SKM-1 (cell line): Measurements from ENCODE around the gene C19orf53.
A peak's percentile ranks its signal among the peaks of the same experiment; 100 is the strongest.
"Not testable (repeated sequence)": the region's sequence is repeated elsewhere in the genome, so short reads cannot be mapped to it uniquely, and the experiment has no call there.

Experiments used
- DNase-seq: peaks from one replicate; lab custom pipeline; 2025; ENCODE audit not compliant: unreplicated experiment; lab: John Stamatoyannopoulos, UW

Gene C19orf53

DNA sequence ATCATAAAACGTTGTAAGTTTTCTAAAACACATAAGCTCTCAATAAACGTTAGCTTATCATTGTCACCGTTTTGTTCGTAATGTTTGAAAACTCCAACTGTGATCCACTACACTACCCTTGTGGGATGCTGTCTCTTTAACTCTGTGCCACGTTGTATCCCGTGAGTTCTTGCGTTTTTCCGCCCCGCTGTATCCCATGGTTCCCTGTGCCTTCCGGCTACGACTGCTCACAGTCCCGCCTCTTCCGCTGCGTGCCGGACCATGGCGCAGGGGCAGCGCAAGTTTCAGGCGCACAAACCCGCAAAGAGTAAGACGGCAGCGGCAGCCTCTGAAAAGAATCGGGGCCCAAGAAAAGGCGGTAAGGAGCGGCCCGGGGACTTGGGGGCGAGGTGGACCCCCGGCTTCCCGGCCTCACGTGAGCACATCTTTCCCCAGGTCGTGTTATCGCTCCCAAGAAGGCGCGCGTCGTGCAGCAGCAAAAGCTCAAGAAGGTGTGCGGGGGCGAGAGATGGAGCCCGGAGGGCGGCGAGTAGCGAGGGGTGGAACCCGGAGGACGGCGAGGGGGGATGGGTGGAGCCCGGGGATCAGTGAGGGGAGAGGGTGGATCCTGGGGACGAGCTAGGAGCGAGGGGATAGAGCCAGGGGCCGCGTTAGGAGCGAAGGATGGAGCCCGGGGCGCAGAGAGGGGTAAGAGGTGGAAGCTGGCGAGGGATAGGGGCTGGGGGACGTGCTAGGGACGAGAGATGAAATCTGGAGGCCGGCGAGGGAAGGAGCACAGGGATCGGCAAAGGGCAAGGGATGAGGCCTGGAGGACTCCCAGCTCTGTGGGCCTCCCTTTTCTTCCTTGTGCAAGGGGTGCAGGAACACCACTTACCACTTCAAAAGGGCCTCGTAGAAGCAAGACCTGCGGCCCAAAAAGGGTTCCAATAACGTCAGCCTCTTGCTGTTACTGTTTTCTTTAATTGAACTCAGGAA is at the start of gene C19orf53:
Gene C19orf53 (plus strand): TSS at position 240 of the 975 bp plus-strand sequence. CDS start 22 bp downstream, at position 262.
- DNase-seq, result peak; percentile 92

DNA sequence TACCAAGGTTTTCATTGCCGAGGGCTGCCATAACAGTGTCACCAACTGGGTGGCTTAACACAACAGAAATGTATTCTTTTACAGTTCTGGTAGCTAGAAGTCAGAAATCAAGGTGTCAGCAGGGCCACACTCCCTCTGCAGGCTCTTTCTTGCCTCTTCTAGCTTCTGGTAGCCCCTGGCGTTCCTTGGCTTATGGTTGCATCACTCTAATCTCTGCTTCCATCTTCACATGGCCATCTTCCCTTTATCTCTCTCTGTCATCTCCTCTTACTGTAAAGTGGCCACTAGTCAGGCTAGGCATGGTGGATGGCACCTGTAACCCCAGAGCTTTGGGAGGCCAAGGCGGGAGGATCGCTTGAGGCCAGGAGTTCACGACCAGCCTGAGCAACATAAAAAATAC is 47.9 kb upstream of the C19orf53 start:
- no peak for DNase-seq

DNA sequence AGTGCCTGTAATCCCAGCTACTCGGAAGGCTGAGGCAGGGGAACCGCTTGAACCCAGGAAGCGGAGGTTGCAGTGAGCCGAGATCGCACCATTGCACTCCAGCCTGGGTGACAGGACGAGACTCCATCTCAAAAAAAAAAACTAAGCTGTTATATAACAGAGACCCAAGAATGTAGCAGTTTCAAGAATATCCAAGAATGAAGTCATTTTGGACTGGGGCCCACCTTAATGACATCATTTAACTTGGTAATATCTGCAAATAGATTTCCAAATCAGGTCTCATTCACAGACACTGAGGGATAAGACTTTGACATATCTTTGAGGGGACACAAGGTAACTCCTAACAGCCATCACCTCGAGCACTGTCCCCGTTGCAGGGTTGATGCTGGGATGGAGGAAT is 46.5 kb upstream of the C19orf53 start:
- DNase-seq, result no peak

DNA sequence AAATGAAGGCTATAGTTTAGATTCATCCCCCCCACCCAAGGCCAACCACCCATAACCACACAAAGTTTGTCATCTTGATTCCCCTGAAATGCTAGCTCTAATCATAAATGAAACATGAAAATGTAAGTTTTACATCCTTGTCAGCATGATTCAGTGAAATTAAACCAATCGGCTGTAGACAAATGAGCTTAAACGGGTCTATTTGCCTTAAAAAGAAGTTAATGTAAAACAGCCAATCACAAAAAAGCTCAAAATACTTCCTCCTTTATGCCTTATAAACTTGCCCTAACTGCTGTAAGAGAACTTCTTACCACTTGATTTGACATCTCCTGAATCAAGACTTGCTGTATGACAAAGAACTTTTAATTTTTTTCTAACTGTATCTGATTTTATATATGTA is 44.4 kb upstream of the C19orf53 start:
- no peak for DNase-seq

DNA sequence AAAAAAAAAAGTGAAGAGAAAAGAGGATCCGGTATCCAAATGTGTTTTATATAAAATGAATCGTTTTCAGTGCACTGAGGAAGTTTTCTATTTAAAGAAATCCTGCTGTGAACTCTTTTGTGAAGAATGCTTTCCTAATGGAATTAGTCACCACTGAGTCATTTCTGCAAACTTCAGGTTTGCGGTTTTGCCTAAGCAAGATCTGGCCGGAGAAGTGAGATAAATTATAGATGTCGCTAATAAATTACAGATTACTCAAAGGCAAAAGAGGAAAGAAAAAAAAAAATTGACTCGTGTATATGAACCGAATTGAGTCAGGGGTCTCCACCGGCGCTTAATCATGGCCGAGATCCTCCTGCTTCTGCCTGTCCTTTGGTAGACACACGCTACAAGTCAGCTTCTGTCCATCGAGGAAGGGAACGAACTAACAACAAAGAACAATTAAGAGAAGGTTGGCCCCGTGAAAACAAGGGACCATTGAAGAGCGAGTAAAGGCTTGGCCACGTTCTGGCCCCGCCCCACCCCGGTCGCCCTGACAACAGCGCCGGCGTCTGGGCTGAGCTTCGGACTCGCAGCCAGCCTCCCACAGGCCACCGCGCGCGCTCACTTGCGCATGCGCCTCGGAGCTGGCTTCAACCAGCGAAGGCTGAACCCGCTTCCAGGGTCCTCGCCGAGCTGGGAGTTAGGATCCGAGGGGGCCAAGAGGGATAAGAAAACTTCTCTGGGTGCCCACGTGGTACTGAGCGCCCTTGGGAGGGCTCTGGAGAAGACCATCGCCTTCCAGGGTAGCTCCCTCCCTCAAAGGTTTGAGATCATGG is 42.9 kb upstream of the C19orf53 start:
- DNase-seq, result peak; percentile 95

DNA sequence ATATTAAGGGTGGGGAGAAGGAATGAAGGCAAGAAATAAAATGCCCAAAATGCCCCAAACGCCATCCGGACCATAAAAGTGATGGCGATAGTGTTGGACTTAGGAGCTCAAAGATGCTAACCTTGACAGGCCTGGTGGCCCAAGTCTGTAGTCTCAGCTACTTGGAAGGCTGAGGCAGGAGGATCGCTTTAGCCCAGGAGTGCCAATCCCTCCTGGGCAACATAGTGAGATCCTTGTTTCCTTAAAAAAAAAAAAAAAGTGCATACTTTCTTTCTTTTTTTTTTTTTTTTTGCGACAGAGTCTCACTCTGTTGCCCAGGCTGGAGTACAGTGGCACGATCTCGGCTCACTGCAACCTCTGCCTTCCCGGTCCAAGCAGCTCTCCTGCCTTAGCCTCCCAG is 41.9 kb upstream of the C19orf53 start:
- DNase-seq, result no peak

DNA sequence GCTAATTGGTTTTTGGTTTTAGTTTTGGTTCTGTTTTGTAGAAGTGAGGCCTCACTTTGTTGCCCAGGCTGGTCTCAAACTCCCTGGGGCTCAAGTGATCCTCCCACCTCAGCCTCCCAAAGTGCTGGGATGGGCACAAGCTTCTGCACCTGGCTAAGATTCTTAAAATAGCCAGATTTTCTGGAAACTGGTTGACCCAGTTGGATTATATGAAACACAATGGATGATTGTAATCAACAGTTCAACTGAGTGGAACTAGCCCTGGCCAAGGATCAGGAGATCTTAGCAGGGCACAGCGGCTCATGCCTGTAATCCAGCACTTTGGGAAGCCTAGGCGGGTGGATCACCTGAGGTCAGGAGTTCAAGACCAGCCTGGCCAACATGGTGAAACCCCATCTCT is 39.5 kb upstream of the C19orf53 start:
- no peak for DNase-seq

DNA sequence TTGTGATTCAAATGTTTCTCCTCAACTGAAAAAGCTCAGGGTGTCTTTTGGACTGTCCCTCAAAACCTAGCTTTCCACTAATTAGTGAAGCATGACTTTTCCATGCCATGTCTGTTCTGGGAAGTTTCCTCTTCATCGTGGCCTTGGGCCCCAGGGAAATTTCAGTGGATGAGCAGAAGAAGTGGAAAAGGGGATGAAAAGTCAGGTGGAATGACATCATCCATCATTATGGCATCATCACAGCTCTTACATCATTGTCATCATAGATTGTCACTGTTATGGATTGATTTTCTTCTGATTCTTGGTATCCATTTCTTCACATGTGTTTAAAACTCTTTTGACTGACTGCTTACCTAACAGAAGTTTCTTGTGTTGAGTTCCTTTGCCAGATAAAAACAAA is 36.2 kb upstream of the C19orf53 start:
- no peak for DNase-seq

DNA sequence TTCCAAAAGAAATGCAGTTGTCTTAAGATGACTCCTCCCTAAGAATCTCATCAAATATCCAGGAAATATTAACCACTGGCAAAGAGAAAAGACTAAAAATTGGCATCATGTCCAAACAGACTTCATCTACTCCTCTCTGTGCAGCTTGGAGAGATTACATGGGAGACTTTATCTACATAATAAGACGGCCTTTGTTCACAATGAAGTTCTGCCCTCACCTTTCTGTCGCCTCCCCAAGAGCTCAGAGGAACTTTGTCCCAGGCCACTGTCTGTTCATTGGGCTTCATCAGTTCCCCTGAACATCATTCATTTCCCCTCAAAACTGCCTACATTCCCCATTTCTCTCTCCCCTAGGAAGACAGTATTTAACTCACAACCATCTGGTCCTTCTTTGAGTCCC is 32.4 kb upstream of the C19orf53 start:
- no peak for DNase-seq

DNA sequence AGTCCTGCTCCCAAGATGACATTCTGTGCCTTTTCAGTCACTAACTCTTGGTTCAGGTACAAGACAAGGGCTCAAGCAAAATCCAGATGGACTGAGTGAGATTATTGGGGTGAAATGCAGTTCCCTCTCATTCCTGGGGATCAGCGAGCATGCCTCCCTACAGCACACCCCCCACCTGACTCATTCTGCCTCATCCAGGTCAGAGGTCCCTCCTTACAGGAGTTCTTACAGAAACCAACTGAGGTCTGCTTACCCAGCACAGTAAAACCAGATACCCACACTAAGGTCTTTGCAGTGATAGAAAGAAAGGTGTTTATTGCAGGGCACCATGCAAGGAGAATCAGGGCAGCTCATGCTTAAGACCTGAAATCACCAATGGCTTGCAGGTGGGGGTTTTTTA is 31.5 kb upstream of the C19orf53 start:
- DNase-seq, result no peak

DNA sequence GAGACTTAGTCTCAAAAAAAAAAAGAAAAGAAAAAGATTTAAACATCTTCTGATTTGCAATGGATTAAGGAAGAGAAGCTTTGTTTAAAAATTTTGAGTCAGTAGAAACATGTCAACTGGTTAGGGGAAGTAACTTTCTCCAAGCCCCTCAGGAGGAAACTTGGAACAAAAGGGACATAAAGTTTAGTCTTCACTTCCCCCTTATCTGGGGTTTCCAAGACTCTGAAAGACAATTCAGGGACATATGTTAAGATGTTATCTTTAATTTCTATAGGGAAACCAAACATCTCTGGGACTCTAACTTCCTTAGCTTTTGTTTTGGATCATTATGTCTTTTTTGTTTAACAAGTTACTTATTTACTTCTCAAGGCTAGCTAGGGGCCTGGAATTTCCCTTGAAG is 30.1 kb upstream of the C19orf53 start:
- DNase-seq, result no peak

DNA sequence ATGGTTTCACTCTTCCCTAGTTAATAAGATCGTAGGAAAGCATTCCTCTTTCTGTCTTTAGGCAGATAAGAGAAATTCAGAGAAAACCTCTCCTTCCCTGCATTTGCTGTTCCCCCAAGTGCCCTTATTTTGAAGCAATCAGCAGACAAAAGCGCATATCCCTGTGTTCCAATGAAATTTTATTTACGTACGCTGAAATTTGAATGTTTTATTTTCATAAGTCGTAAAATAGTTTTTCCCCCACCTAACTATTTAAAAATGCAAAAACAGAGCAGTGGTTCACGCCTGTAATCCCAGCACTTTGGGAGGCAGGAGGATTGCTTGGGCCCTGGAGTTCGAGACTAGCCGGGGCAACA is 27.2 kb upstream of the C19orf53 start:
- no peak for DNase-seq

DNA sequence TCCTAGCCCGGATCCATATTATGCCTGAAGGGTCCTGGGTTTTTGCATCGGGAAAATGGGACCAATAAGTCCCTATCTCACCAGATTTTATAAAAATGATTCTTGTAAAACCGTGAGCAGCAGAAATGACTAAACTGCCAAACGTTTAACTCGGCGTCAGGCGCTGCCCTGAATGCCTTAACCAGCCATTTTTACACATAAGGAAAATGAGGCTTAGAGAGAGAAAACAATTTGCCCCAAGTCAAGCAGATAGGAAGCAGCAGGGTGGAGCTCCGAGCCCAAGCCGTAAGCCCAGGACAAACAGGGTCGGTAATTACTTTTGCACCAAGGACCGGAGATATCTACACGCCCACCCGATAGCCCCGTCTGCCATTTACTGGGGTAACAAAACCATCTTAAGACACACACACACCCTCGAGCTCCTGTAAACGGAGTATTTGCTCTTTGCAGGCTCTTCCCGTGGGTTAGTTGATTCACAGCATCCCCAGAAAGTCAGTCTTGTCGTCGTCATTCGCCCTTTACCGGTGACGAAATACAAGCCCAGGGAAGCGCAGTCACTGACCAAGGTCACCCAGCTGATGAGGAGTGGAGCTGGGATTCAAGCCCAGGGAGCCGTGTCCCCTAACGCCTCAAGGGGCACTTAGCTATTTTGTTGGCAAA is 26.0 kb upstream of the C19orf53 start:
- DNase-seq, result no peak

DNA sequence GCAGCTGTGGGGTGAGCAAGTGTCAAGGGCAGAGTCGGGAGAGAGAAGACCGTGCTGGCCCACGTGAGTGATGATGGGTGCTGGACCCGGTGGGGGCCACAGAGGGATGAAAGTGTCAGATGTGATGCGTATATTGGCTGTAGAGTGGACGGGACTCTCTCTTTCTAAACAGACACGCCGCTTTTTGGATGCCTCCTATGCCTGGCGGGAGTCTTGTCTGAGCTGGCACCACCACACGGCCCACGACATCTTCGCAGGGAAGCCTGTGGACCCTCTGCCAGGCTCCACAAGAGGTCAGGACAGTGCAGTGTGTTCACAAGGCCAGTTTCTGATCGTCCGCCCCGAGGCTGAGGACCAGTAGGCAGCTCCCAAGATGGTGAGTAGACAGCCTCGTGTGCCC is 22.8 kb upstream of the C19orf53 start:
- DNase-seq, result no peak

DNA sequence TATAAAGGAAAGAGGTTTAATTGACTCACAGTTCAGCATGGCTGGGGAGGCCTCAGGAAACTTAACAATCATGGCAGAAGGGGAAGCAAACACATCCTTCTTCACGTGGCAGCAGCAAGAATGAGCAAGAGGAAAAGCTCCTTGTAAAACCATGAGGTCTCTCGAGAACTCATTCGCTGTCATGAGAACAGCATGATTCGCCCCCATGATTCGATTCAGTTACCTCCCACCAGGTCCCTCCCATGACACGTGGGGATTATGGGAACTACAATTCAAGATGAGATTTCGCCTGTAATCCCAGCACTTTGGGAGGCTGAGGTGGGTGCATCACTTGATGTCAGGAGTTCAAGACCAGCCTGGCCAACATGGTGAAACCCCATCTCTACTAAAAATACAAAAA is 20.6 kb upstream of the C19orf53 start:
- DNase-seq, result not testable (repeated sequence)

DNA sequence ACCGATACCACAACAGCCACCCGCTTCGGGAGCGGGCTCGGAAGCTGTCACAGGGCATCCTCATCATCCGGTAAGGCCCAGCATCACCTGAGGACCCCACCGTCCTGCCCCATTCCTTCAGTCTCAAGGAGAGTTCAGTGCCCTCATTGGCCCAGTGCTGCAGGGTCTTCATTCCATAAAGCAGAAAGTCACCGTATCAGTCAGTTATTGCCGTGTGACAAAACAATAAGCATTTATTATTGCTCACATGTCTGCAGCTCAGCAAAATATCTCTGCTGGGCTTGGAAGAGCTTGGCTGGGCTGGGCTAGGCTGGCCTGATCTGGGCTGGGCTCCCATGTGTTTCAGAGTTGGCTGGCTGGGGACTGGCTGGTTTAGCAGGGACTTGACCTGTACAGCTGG is 18.0 kb upstream of the C19orf53 start:
- no peak for DNase-seq

DNA sequence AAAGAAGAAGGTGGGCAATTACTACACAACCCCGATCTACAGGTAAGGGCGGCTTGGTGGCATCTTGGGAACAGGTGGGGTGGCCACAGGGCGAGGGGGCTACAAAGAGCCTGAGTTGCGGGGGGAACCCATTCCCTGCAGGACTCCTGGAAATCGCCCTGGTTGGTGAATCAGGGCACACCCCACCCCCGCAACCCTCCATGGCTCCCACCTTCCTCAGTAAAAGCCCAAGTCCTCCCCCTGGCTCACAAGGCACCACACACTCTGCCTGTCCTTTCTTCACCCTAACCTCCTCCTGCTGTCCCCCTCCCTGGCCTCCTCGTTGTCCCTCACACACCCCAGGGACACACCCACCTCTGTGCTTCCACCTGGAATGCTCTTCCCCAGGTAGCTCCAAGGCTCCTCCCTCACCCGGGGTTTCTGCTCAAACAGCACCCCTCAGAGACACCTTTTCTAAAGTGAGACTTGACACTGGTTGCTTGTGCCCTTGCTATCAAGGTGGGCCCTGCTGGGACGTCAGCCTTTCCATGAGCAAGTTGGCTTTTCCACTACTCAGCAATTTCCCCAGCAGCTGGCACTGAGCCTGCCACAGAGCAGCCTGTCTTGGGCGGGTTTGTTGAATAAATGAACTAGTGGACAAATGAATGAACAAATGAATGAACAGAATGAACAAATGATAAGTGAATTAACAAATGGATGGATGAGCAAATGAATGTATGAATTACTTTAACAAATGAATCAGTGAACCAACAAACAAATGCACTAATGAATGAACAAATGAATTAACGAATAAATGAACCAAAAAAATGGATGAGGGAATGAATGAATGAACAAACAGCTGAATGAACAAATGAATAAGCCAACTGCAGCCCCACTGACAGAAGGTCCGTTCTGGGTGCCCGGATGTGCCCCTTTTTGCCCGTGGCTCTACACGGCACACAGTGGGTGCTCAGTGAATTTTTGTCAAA is 16.2 kb upstream of the C19orf53 start:
- no peak for DNase-seq

DNA sequence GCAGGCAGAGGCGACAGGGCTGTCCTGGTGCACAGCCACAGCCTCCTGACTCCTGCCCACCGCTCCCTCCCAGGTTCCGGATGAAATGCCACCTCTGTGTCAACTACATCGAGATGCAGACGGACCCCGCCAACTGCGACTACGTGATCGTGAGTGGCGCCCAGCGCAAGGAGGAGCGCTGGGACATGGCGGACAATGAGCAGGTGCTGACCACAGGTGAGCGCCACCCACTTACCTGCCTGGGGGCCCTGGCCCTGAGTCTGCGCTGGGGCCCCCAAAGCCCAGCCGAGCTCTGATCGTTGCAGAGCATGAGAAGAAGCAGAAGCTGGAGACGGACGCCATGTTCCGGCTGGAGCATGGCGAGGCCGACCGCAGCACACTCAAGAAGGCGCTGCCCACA is 15.5 kb upstream of the C19orf53 start:
- DNase-seq, result no peak

DNA sequence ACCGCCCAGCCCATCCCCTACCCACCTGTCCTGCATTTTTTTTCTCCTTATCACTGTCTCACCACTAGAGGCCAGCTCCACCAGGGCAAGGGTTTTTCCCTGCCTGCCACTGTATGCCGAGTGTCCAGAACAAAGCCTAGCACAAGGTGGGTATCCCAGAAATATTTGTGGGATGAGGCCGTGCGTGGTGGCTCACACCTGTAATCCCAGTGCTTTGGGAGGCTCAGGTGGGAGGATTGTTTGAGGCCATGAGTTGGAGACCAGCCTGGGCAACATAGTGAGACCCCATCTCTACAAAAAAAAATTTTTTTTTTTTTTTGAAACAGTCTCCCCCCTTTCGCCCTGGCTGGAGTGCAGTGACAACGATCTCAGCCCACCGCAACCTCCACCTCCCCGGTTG is 12.8 kb upstream of the C19orf53 start:
- DNase-seq, result no peak

DNA sequence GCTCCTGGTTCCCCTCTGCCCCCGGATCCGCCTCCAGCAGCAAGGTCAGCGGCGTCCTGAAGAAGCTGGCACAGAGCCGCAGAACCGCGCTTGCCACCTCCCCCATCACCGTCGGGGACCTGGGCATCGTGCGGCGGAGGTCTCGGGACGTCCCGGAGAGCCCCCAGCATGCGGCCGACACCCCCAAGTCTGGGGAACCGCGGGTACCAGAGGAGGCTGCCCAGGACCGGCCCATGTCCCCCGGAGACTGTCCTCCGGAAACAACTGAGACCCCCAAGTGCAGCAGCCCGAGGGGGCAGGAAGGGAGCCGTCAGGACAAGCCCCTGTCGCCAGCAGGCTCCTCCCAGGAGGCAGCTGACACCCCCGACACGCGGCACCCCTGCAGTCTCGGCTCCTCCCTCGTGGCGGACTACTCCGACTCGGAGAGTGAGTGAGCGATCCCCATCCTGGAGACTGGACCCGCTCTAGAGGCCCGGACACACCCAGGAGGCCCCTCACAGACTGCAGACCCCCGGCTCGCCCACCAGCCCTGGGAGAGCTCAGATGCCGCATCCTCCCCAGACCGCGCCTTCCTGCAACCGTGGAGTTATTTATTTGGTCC is 11.5 kb upstream of the C19orf53 start:
- no peak for DNase-seq
